ENCODE results near the gene TPX2. TPM values are rescaled to one million over a fixed set of nuclear protein-coding genes. Genes with fewer than 3 reads are reported as not detected.
A peak's percentile ranks its signal among the peaks of the same experiment; 100 is the strongest.

The TPX2 gene
- total and polyA plus RNA-seq, 2 of the 8 experiments (the other 6 are each of a cell fraction or from before 2014, with no cell fraction given) = 43.6 to 125 TPM

- no peak overlapping the region for H3K27ac ChIP-seq (ENCODE audit: low read depth, low read length)
- no peak overlapping the region for H4K5ac ChIP-seq (ENCODE audit: insufficient read length, low read depth, low read length)
- no peak overlapping the region for H3K23ac ChIP-seq (ENCODE audit: insufficient read length)
- H2BK12ac ChIP-seq (ENCODE audit: low read depth, low read length) = no peak overlapping the region
- H2AFZ ChIP-seq (ENCODE audit: low read length) = no peak overlapping the region
- WGBS, 2 experiments (ENCODE audit: extremely low coverage in 1 of 2, insufficient coverage in 1 of 2, insufficient read length in 1 of 2, insufficient replicate concordance in 2 of 2, low coverage in 1 of 2, low lambda C conversion rate in 2 of 2, missing lambda C conversion rate in 1 of 2) = 86% methylated on average over 7 of the region's 7 CpGs; no CpG with 5 or more reads in 1 of the 2 experiments
- no peak overlapping the region for H4K8ac ChIP-seq (ENCODE audit: extremely low read depth, insufficient read depth, low read length)
- no peaks in the 10 kb centered on the region for H3K9me3 ChIP-seq (ENCODE audit: insufficient read depth in 2 of 2, low read depth in 1 of 2, low read length in 1 of 2)
- no peak overlapping the region for H3K4ac ChIP-seq (replicated peaks; ENCODE audit: insufficient read length, low read depth, low read length)
- DNase-seq (ENCODE audit: low read depth in 1 of 2, low spot score in 2 of 2) (no peak), FAIRE-seq (no peak)
- no peak overlapping the region for H3K18ac ChIP-seq (ENCODE audit: extremely low read depth, low read length)
- ChIA-PET CTCF (ENCODE audit: partially characterized antibody) (interaction anchor here (0.7 to 1.0 kb wide), 2 partner anchors 11 to 178 kb away, joined by 4 read pairs; no protein-coding TSS in a partner anchor), POLR2A (ENCODE audit: partially characterized antibody) (interaction anchor here (0.7 kb wide), 1 partner anchor 231 kb away, joined by 4 read pairs; no protein-coding TSS in a partner anchor)
- no peak overlapping the region for H3K9ac ChIP-seq (replicated peaks in 1 of 4; ENCODE audit: extremely low read depth in 1 of 4, low read depth in 3 of 4, low read length in 3 of 4)
- H3K56ac ChIP-seq (replicated peaks; ENCODE audit: insufficient read length, low read depth, low read length) = no peak overlapping the region
- H3K27me3 ChIP-seq (replicated peaks in 1 of 4; ENCODE audit: control insufficient read depth in 3 of 4, extremely low read depth in 1 of 4, insufficient read depth in 3 of 4, low read length in 3 of 4) = no peaks in the 10 kb centered on the region
- no peak overlapping the region for H3K4me2 ChIP-seq (ENCODE audit: insufficient read depth in 1 of 2, low read depth in 2 of 2, low read length in 2 of 2)
- H2BK120ac ChIP-seq (replicated peaks; ENCODE audit: low read depth, low read length) = no peak overlapping the region
- no peak overlapping the region for H3K14ac ChIP-seq (ENCODE audit: insufficient read length)
- no peaks in the 10 kb centered on the region for H3K79me1 ChIP-seq (ENCODE audit: low read depth, low read length)
- H3K79me2 ChIP-seq (ENCODE audit: control insufficient read depth in 1 of 2, insufficient read depth in 2 of 2, low read length in 2 of 2) = no peaks in the 10 kb centered on the region
- H3K4me3 ChIP-seq (ENCODE audit: extremely low read depth in 1 of 4, insufficient read depth in 2 of 4, low read depth in 3 of 4, low read length in 4 of 4) = no peak overlapping the region
- no peak overlapping the region for H2BK15ac ChIP-seq (ENCODE audit: low read length)
- H3K36me3 ChIP-seq (ENCODE audit: control insufficient read depth in 2 of 4, insufficient read depth in 4 of 4, low read length in 3 of 4) = peaks cover 23 to 52% (median 27%) of the 10 kb centered on the region in 4 experiments
- no peak overlapping the region for H2AK5ac ChIP-seq (ENCODE audit: low read depth, low read length)
- H4K20me1 ChIP-seq (replicated peaks in 1 of 2; ENCODE audit: control insufficient read depth in 1 of 2, insufficient read depth in 2 of 2, low read length in 2 of 2) = peaks cover 0 to 2% of the 10 kb centered on the region in 2 experiments
- no peak overlapping the region for H2BK5ac ChIP-seq (ENCODE audit: low read depth, low read length)
- TF ChIP-seq POLR2AphosphoS5 (IDR thresholded peaks at IDR 0.05; ENCODE audit: low read depth, low read length) (peak; percentile 48; the same call in 1 of the 2 replicates), RAD21 (IDR thresholded peaks at IDR 0.05 in 1 of 2, conservative IDR thresholded peaks at IDR 0.05 in 1 of 2; ENCODE audit: low read depth in 2 of 2, low read length in 2 of 2) (no peak), GTF2F1 (IDR thresholded peaks at IDR 0.05; ENCODE audit: borderline replicate concordance, low read depth, low read length) (no peak)
- no peak overlapping the region for H4K91ac ChIP-seq (replicated peaks; ENCODE audit: insufficient read length, low read length)
- no peaks in the 10 kb centered on the region for H3K23me2 ChIP-seq (ENCODE audit: low read depth, low read length)
- H2BK20ac ChIP-seq (ENCODE audit: low read length) = no peak overlapping the region
- H3K4me1 ChIP-seq (replicated peaks in 1 of 4; ENCODE audit: control insufficient read depth in 3 of 4, insufficient read depth in 4 of 4, low read length in 3 of 4) = no peaks in the 10 kb centered on the region
These were observed 64.6 kb downstream of the TPX2 start for GRCh38 chr20:31803552-31804291.
